HL-60 (cell line): ENCODE results near the gene COL23A1.

Experiments used
- DNase-seq, 2 experiments: peaks; one replicate each; pipeline ENCODE4 v3.0.0-alpha.2; 2010 to 2020; ENCODE audit warnings: low read depth in 1 of 2, low spot score in 1 of 2
- H3K27ac ChIP-seq: fragments of 250-450 bp; sonication (Bioruptor Pico); replicated peaks from 2 replicates; pipeline ENCODE4 v1.5.1; 2020; ENCODE audit warnings: mild to moderate bottlenecking, moderate library complexity
- H3K27me3 ChIP-seq: fragments of 250-450 bp; sonication (Bioruptor Pico); 2 replicates; pipeline ENCODE4 v1.5.1; 2021; ENCODE audit warnings: mild to moderate bottlenecking, moderate library complexity; ENCODE audit not compliant: insufficient read depth, poor library complexity, severe bottlenecking
- H3K4me3 ChIP-seq: replicated peaks from 2 replicates; pipeline ENCODE4 v1.5.1; 2011; ENCODE audit warnings: mild to moderate bottlenecking, control low read depth, low read length; ENCODE audit not compliant: insufficient read depth
- CTCF ChIP-seq: IDR thresholded peaks from one replicate; pipeline ENCODE4 v1.5.1; 2011; ENCODE audit warnings: low read length, control low read depth, inconsistent platforms; ENCODE audit not compliant: insufficient read depth
- GABPA ChIP-seq: IDR thresholded peaks from 2 replicates; pipeline ENCODE4 v1.6.1; 2012; ENCODE audit warnings: low read depth
- POLR2AphosphoS5 ChIP-seq: IDR thresholded peaks from 2 replicates; pipeline ENCODE4 v1.6.1; 2012; ENCODE audit warnings: low read depth
- REST ChIP-seq: IDR thresholded peaks from 2 replicates; pipeline ENCODE4 v1.6.1; 2012; ENCODE audit warnings: low read depth; ENCODE audit not compliant: insufficient replicate concordance
- SPI1 ChIP-seq: IDR thresholded peaks from 2 replicates; pipeline ENCODE4 v1.6.1; 2012; ENCODE audit warnings: low read depth, mild to moderate bottlenecking, borderline replicate concordance

Gene COL23A1

GRCh38 chr5:178415353-178415752 lies 174.8 kb downstream of the COL23A1 start:
- TF ChIP-seq SPI1, result no peak
- TF ChIP-seq REST, result no peak
- no peak for TF ChIP-seq CTCF
- TF ChIP-seq GABPA, result no peak
- Histone ChIP-seq H3K27me3 (no peaks in the 10 kb centered on the region), H3K27ac (no peak overlapping the region), H3K4me3 (no peak overlapping the region)
- no peak for DNase-seq

GRCh38 chr5:178413988-178414387 lies 176.2 kb downstream of the COL23A1 start:
- no peak for TF ChIP-seq CTCF
- no peak for TF ChIP-seq REST
- TF ChIP-seq SPI1, result no peak
- no peak for TF ChIP-seq GABPA
- TF ChIP-seq POLR2AphosphoS5, result no peak
- DNase-seq, result no peak
- peak overlapping the region; percentile 18; the same call in 1 of the 2 replicates for H3K27ac ChIP-seq
- H3K27me3 ChIP-seq, result no peaks in the 10 kb centered on the region
- no peak overlapping the region for H3K4me3 ChIP-seq

GRCh38 chr5:178411083-178411482 lies 179.1 kb downstream of the COL23A1 start:
- no peak for TF ChIP-seq REST
- TF ChIP-seq SPI1, result peak; percentile 80
- DNase-seq, result no peak
- no peaks in the 10 kb centered on the region for H3K27me3 ChIP-seq
- H3K4me3 ChIP-seq, result no peak overlapping the region
- peak overlapping the region; percentile 47 for H3K27ac ChIP-seq

GRCh38 chr5:178407646-178408045 lies 182.5 kb downstream of the COL23A1 start:
- Histone ChIP-seq H3K4me3 (no peak overlapping the region), H3K27me3 (no peaks in the 10 kb centered on the region), H3K27ac (peak overlapping the region; percentile 58)
- TF ChIP-seq REST (no peak), POLR2AphosphoS5 (no peak), GABPA (no peak), SPI1 (no peak), CTCF (no peak)
- no peak for DNase-seq
